HepG2 (cell line): Measurements from ENCODE around the gene MSMB. TPM values are rescaled to one million over a fixed set of nuclear protein-coding genes. Genes with fewer than 3 reads are reported as not detected.

Experiments used
- AGO2 ChIP-seq: fragments of 200-400 bp; formaldehyde crosslinking; optimal IDR thresholded peaks from 2 replicates; pipeline ENCODE3; 2017; ENCODE audit warnings: mild to moderate bottlenecking, low read depth, low read length, moderate library complexity
- CAMTA2 ChIP-seq: sonication (generic); formaldehyde crosslinking; IDR thresholded peaks from 2 replicates; pipeline ENCODE4 v1.4.0; 2020; ENCODE audit warnings: mild to moderate bottlenecking, missing genetic modification reagents, borderline replicate concordance
- CEBPB ChIP-seq: IDR thresholded peaks from 2 replicates; pipeline ENCODE4 v1.6.1; 2011; ENCODE audit warnings: low read depth, low read length, improper control_type of control experiment, borderline replicate concordance
- CHD4 ChIP-seq: fragments of 200-600 bp; sonication (generic); IDR thresholded peaks from 2 replicates; pipeline ENCODE4 v1.7.0; 2017; ENCODE audit warnings: mild to moderate bottlenecking, low read length, borderline replicate concordance
- EHMT2 ChIP-seq: fragments of 200-600 bp; sonication (generic); IDR thresholded peaks from 2 replicates; pipeline ENCODE4 v1.7.0; 2017; ENCODE audit warnings: antibody characterized with exemption, low read depth, low read length, borderline replicate concordance
- HHEX ChIP-seq: IDR thresholded peaks from 2 replicates; pipeline ENCODE4 v1.6.1; 2016; ENCODE audit warnings: control low read depth
- HIVEP1 ChIP-seq: sonication (generic); formaldehyde crosslinking; IDR thresholded peaks from 2 replicates; pipeline ENCODE4 v1.4.0; 2020; ENCODE audit warnings: mild to moderate bottlenecking, missing genetic modification reagents
- HNRNPK ChIP-seq: fragments of 200-400 bp; formaldehyde crosslinking; IDR thresholded peaks from 2 replicates; pipeline ENCODE4 v1.6.1; 2018; ENCODE audit warnings: low read length, low read depth, moderate library complexity, mild to moderate bottlenecking; ENCODE audit not compliant: poor library complexity, severe bottlenecking
- KLF9 ChIP-seq: IDR thresholded peaks from 2 replicates; pipeline ENCODE4 v1.6.1; 2016; ENCODE audit warnings: low read depth
- MTA3 ChIP-seq: sonication (generic); formaldehyde crosslinking; IDR thresholded peaks from 2 replicates; pipeline ENCODE4 v1.4.0; 2020; ENCODE audit warnings: missing genetic modification reagents
- NFRKB ChIP-seq: fragments of 450-650 bp; IDR thresholded peaks from 2 replicates; pipeline ENCODE4 v1.6.1; 2017
- POLR2A ChIP-seq, 2 experiments: IDR thresholded peaks; 2 replicates each; pipeline ENCODE4 v1.6.1; 2011; ENCODE audit warnings: low read depth in 2 of 2, low read length in 2 of 2, mild to moderate bottlenecking in 1 of 2, moderate library complexity in 1 of 2; ENCODE audit not compliant: insufficient read depth in 1 of 2
- PRPF4 ChIP-seq: fragments of 200-400 bp; formaldehyde crosslinking; IDR thresholded peaks from 2 replicates; pipeline ENCODE4 v1.6.1; 2016; ENCODE audit warnings: low read length, low read depth; ENCODE audit not compliant: poor library complexity, severe bottlenecking
- RORA ChIP-seq: sonication (generic); formaldehyde crosslinking; IDR thresholded peaks from 2 replicates; pipeline ENCODE4 v1.5.0; 2020; ENCODE audit warnings: mild to moderate bottlenecking, missing genetic modification reagents, moderate library complexity
- SMYD3 ChIP-seq: sonication (generic); formaldehyde crosslinking; IDR thresholded peaks from 2 replicates; pipeline ENCODE4 v1.8.1; 2023; ENCODE audit warnings: mild to moderate bottlenecking, missing genetic modification reagents
- SOX13 ChIP-seq, 3 experiments: fragments of 450-650 bp in 1 of 3; sonication (generic) in 1 of 3; formaldehyde crosslinking in 1 of 3; IDR thresholded peaks in 2 of 3; conservative IDR thresholded peaks in 1 of 3; 2 replicates each; pipeline versions ENCODE4 v1.5.0 to v1.6.1; 2016 to 2020; ENCODE audit warnings: antibody characterized with exemption in 1 of 3, mild to moderate bottlenecking in 1 of 3, missing compliant biosample characterization in 1 of 3, missing genetic modification reagents in 1 of 3, moderate library complexity in 1 of 3
- SRSF9 ChIP-seq: fragments of 200-400 bp; formaldehyde crosslinking; IDR thresholded peaks from 2 replicates; pipeline ENCODE4 v1.6.1; 2018; ENCODE audit warnings: borderline replicate concordance, mild to moderate bottlenecking, low read depth, low read length; ENCODE audit not compliant: insufficient read depth, poor library complexity, severe bottlenecking
- TCF7L2 ChIP-seq: IDR thresholded peaks from 2 replicates; pipeline ENCODE4 v1.6.1; 2011; ENCODE audit warnings: mild to moderate bottlenecking, low read depth, low read length, moderate library complexity
- TRIM24 ChIP-seq: sonication (generic); formaldehyde crosslinking; IDR thresholded peaks from 2 replicates; pipeline ENCODE4 v1.8.0; 2022; ENCODE audit warnings: mild to moderate bottlenecking, missing genetic modification reagents
- ZFP90 ChIP-seq: sonication (generic); formaldehyde crosslinking; IDR thresholded peaks from 2 replicates; pipeline ENCODE4 v1.8.0; 2022; ENCODE audit warnings: missing genetic modification reagents, mild to moderate bottlenecking, inconsistent platforms, borderline replicate concordance
- ZNF235 ChIP-seq: sonication (generic); formaldehyde crosslinking; IDR thresholded peaks from 2 replicates; pipeline ENCODE4 v1.8.1; 2023; ENCODE audit warnings: mild to moderate bottlenecking, missing genetic modification reagents, borderline replicate concordance
- ZNF3 ChIP-seq: IDR thresholded peaks from 2 replicates; pipeline ENCODE4 v1.7.0; 2017; ENCODE audit warnings: inconsistent platforms
- ZNF317 ChIP-seq: sonication (generic); formaldehyde crosslinking; IDR thresholded peaks from 2 replicates; pipeline ENCODE4 v1.5.0; 2020; ENCODE audit warnings: mild to moderate bottlenecking, missing genetic modification reagents
- ZNF34 ChIP-seq: sonication (generic); formaldehyde crosslinking; IDR thresholded peaks from 2 replicates; pipeline ENCODE4 v1.4.0; 2020; ENCODE audit warnings: mild to moderate bottlenecking, missing genetic modification reagents, borderline replicate concordance
- ZNF543 ChIP-seq: sonication (generic); formaldehyde crosslinking; IDR thresholded peaks from 2 replicates; pipeline ENCODE4 v1.4.0; 2020; ENCODE audit warnings: mild to moderate bottlenecking, missing genetic modification reagents
- ZNF546 ChIP-seq: sonication (generic); formaldehyde crosslinking; conservative IDR thresholded peaks from 2 replicates; pipeline ENCODE4 v1.8.1; 2023; ENCODE audit warnings: mild to moderate bottlenecking, missing genetic modification reagents
- ZNF569 ChIP-seq: sonication (generic); formaldehyde crosslinking; IDR thresholded peaks from 2 replicates; pipeline ENCODE4 v1.5.0; 2020; ENCODE audit warnings: mild to moderate bottlenecking, missing genetic modification reagents, moderate library complexity, borderline replicate concordance
- ZNF589 ChIP-seq: sonication (generic); formaldehyde crosslinking; conservative IDR thresholded peaks from 2 replicates; pipeline ENCODE4 v1.8.0; 2022; ENCODE audit warnings: mild to moderate bottlenecking, moderate library complexity, missing genetic modification reagents
- ZNF766 ChIP-seq: sonication (generic); formaldehyde crosslinking; IDR thresholded peaks from 2 replicates; pipeline ENCODE4 v1.5.0; 2020; ENCODE audit warnings: missing genetic modification reagents, borderline replicate concordance
- ZSCAN31 ChIP-seq: sonication (generic); formaldehyde crosslinking; IDR thresholded peaks from 2 replicates; pipeline ENCODE4 v1.5.0; 2020; ENCODE audit warnings: low read depth, mild to moderate bottlenecking, missing genetic modification reagents
- polyA plus RNA-seq, 8 experiments: library from polyadenylated mRNA; depleted of rRNA in 3 of 8; stranded (reverse) in 7 of 8; unstranded in 1 of 8; fragments of >200 nt; fragmentation: Illumina TruSeq in 4 of 8; extraction: Trizol in 4 of 8; gene quantifications; 2 replicates each; pipeline versions ENCODE4 v1.2.1 to v1.2.3, GENCODE V29; 2011 to 2016; ENCODE audit warnings: low read depth in 4 of 8, missing spikeins in 1 of 8, mixed read lengths in 1 of 8; ENCODE audit not compliant: insufficient read depth in 1 of 8
- total RNA-seq, 5 experiments: library from RNA; depleted of rRNA; stranded (reverse); fragments of >200 nt; fragmentation: Illumina TruSeq; extraction: Trizol; gene quantifications; 2 replicates each; pipeline ENCODE4 v1.2.3, GENCODE V29; 2016; ENCODE audit warnings: low read depth in 1 of 5
- TF ChIP-seq, protein P1 (sequence below): IDR thresholded peaks from 2 replicates; pipeline ENCODE4 v1.6.1; 2018; ENCODE audit warnings: missing genetic modification reagents, mild to moderate bottlenecking, missing compliant biosample characterization
- TF ChIP-seq, protein P2 (sequence below): sonication (generic); formaldehyde crosslinking; IDR thresholded peaks from 2 replicates; pipeline ENCODE4 v1.8.1; 2023; ENCODE audit warnings: mild to moderate bottlenecking, moderate library complexity, missing genetic modification reagents

MSMB gene
- total and polyA plus RNA-seq, 2 of the 13 experiments (the other 11 are each of a cell fraction or from before 2014, with no cell fraction given): 0.84 TPM; not detected in 1

DNA sequence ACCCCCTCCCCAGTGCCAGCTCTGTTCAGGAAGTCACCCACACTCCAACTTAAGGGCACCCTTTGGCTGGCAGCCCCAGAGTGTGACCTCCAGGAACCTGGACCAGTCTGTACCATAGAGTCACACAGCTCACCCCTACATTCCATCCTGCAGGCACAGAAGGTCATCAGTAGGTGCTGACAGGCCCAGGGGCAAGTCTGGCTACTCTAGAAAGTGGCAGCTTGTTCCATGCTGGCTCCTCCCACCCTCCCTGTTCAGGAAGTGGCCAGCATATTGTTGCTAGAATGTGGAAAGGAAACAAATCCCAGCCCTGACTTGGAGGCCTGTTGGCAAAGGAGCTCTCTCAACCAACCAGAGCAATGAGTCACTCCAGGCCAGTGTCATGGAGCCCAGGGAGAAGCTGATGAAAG is 12.5 kb downstream of the MSMB start (continued):
- TF ChIP-seq PRPF4 (no peak), CAMTA2 (CRISPR knock-in tag) (no peak), NFRKB (no peak), ZFP90 (no peak), SRSF9 (no peak), SOX13 (IDR thresholded peaks at IDR 0.05) (no peak), SOX13 (CRISPR knock-in tag; conservative IDR thresholded peaks at IDR 0.05 in 1 of 2, IDR thresholded peaks at IDR 0.05 in 1 of 2) (peak in 1 of 2 experiments; percentile 50; a peak in 1 of 4 replicates), HNRNPK (no peak), SMYD3 (CRISPR knock-in tag) (peak; percentile 59; the same call in 1 of the 2 replicates), ZNF3 (CRISPR knock-in tag) (no peak), HHEX (CRISPR knock-in tag) (no peak), POLR2A (IDR thresholded peaks at IDR 0.05; ENCODE audit: insufficient read depth in 1 of 2, low read depth in 2 of 2, low read length in 2 of 2) (peak in 1 of 2 experiments; percentile 77; a peak in 2 of 4 replicates), TRIM24 (no peak), CEBPB (no peak), ZNF543 (CRISPR knock-in tag) (no peak), ZNF235 (CRISPR knock-in tag) (no peak), CHD4 (no peak), ZNF34 (no peak), MTA3 (CRISPR knock-in tag) (no peak), ZNF589 (no peak), KLF9 (CRISPR knock-in tag) (no peak), ZNF569 (CRISPR knock-in tag) (no peak), ZSCAN31 (CRISPR knock-in tag) (no peak), TCF7L2 (no peak), AGO2 (no peak), ZNF546 (CRISPR knock-in tag) (0 out of 2 replicates have a peak, but pooled peaks have one; percentile 26), ZNF317 (CRISPR knock-in tag) (0 out of 2 replicates have a peak, but pooled peaks have one; percentile 27), RORA (no peak), EHMT2 (no peak), ZNF766 (CRISPR knock-in tag) (no peak), HIVEP1 (CRISPR knock-in tag) (no peak)
- TF ChIP-seq, protein P1, sequence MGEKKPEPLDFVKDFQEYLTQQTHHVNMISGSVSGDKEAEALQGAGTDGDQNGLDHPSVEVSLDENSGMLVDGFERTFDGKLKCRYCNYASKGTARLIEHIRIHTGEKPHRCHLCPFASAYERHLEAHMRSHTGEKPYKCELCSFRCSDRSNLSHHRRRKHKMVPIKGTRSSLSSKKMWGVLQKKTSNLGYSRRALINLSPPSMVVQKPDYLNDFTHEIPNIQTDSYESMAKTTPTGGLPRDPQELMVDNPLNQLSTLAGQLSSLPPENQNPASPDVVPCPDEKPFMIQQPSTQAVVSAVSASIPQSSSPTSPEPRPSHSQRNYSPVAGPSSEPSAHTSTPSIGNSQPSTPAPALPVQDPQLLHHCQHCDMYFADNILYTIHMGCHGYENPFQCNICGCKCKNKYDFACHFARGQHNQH (CRISPR knock-in tag): peak; percentile 47; the same call in 1 of the 2 replicates
- TF ChIP-seq, protein P2, sequence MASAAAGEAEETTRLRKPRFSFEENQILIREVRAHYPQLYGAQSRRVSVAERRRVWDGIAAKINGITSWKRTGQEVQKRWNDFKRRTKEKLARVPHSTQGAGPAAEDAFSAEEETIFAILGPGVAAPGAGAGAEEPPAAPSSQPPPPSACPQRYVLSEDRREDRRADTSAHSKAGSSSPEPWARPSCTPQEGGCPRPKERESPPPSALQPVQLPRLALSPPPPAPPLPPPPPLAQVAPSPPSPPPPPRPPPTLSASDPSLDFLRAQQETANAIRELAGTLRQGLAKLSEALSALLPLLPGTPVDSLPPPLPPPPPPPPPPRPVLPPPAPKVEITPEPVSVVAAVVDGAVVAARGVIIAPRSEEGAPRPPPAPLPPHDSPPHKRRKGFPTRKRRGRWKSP (CRISPR knock-in tag): no peak
